ENCODE results near the gene AKT3. TPM values are rescaled to one million over a fixed set of nuclear protein-coding genes. Genes with fewer than 3 reads are reported as not detected.

The AKT3 gene
- total and polyA plus RNA-seq, 2 donors (not counting 1 experiment from before 2014, with no cell fraction given) = 37.8 to 42.0 TPM

- no peaks in the 10 kb centered on the region for H3K9me3 ChIP-seq (ENCODE audit: control insufficient read depth, insufficient read depth, low read depth, low read length)
- peaks cover 3% of the 10 kb centered on the region for H3K36me3 ChIP-seq (ENCODE audit: control insufficient read depth, insufficient read depth, low read length)
- no peak for DNase-seq (ENCODE audit: low read depth in 2 of 2)
These were observed 285.2 kb downstream of the AKT3 start for GRCh38 chr1:243564814-243565213.

GRCh38 chr1:243563732-243564131, 286.3 kb downstream of the AKT3 start:
- Histone ChIP-seq H3K4me1 (ENCODE audit: control insufficient read depth, extremely low read depth, insufficient read depth, low read length) (no peaks in the 10 kb centered on the region), H3K27me3 (ENCODE audit: control insufficient read depth, insufficient read depth, low read length) (no peaks in the 10 kb centered on the region), H4K20me1 (ENCODE audit: control insufficient read depth, extremely low read depth, insufficient read depth, low read length) (no peaks in the 10 kb centered on the region), H3K9me3 (ENCODE audit: control insufficient read depth, insufficient read depth, low read depth, low read length) (no peaks in the 10 kb centered on the region), H3K27ac (ENCODE audit: insufficient read depth, low read length) (no peak overlapping the region), H3K79me2 (ENCODE audit: control insufficient read depth, insufficient read depth, low read length) (no peaks in the 10 kb centered on the region), H2AFZ (ENCODE audit: low read length) (no peak overlapping the region), H3K4me3 (replicated peaks in 1 of 4; ENCODE audit: control extremely low read depth in 1 of 4, insufficient read depth in 1 of 4, low read depth in 3 of 4, low read length in 4 of 4) (no peak overlapping the region), H3K36me3 (ENCODE audit: control insufficient read depth, insufficient read depth, low read length) (peaks cover 3% of the 10 kb centered on the region), H3K4me2 (ENCODE audit: extremely low read depth, insufficient read depth, low read length) (no peak overlapping the region), H3K9ac (ENCODE audit: insufficient read depth, low read length) (no peak overlapping the region)
- DNase-seq (ENCODE audit: low read depth in 2 of 2) = no peak
- TF ChIP-seq CTCF (conservative IDR thresholded peaks at IDR 0.05 in 1 of 2, IDR thresholded peaks at IDR 0.05 in 1 of 2; ENCODE audit: low read depth in 1 of 2, low read length in 2 of 2) (no peak), EZH2 (IDR thresholded peaks at IDR 0.05; ENCODE audit: low read length, missing control alignments) (no peak)

More at GRCh38 chr1:243564814-243565213, 285.2 kb downstream of the AKT3 start:
- Histone ChIP-seq H4K20me1 (ENCODE audit: control insufficient read depth, extremely low read depth, insufficient read depth, low read length) (no peaks in the 10 kb centered on the region), H2AFZ (ENCODE audit: low read length) (no peak overlapping the region), H3K4me3 (replicated peaks in 1 of 4; ENCODE audit: control extremely low read depth in 1 of 4, insufficient read depth in 1 of 4, low read depth in 3 of 4, low read length in 4 of 4) (no peak overlapping the region), H3K4me2 (ENCODE audit: extremely low read depth, insufficient read depth, low read length) (no peak overlapping the region), H3K9ac (ENCODE audit: insufficient read depth, low read length) (no peak overlapping the region), H3K27me3 (ENCODE audit: control insufficient read depth, insufficient read depth, low read length) (no peaks in the 10 kb centered on the region), H3K4me1 (ENCODE audit: control insufficient read depth, extremely low read depth, insufficient read depth, low read length) (peaks cover 3% of the 10 kb centered on the region), H3K79me2 (ENCODE audit: control insufficient read depth, insufficient read depth, low read length) (no peaks in the 10 kb centered on the region), H3K27ac (ENCODE audit: insufficient read depth, low read length) (no peak overlapping the region)
- TF ChIP-seq CTCF (conservative IDR thresholded peaks at IDR 0.05 in 1 of 2, IDR thresholded peaks at IDR 0.05 in 1 of 2; ENCODE audit: low read depth in 1 of 2, low read length in 2 of 2) (no peak), EZH2 (IDR thresholded peaks at IDR 0.05; ENCODE audit: low read length, missing control alignments) (no peak)

GRCh38 chr1:243562473-243562872, 287.6 kb downstream of the AKT3 start:
- Histone ChIP-seq H3K27ac (ENCODE audit: insufficient read depth, low read length) (no peak overlapping the region), H3K4me1 (ENCODE audit: control insufficient read depth, extremely low read depth, insufficient read depth, low read length) (no peaks in the 10 kb centered on the region), H3K9ac (ENCODE audit: insufficient read depth, low read length) (no peak overlapping the region), H3K4me2 (ENCODE audit: extremely low read depth, insufficient read depth, low read length) (no peak overlapping the region), H3K4me3 (replicated peaks in 1 of 4; ENCODE audit: control extremely low read depth in 1 of 4, insufficient read depth in 1 of 4, low read depth in 3 of 4, low read length in 4 of 4) (no peak overlapping the region), H3K79me2 (ENCODE audit: control insufficient read depth, insufficient read depth, low read length) (no peaks in the 10 kb centered on the region), H3K9me3 (ENCODE audit: control insufficient read depth, insufficient read depth, low read depth, low read length) (no peaks in the 10 kb centered on the region), H3K27me3 (ENCODE audit: control insufficient read depth, insufficient read depth, low read length) (no peaks in the 10 kb centered on the region), H2AFZ (ENCODE audit: low read length) (no peak overlapping the region), H4K20me1 (ENCODE audit: control insufficient read depth, extremely low read depth, insufficient read depth, low read length) (no peaks in the 10 kb centered on the region), H3K36me3 (ENCODE audit: control insufficient read depth, insufficient read depth, low read length) (peaks cover 3% of the 10 kb centered on the region)
- no peak for DNase-seq (ENCODE audit: low read depth in 2 of 2)
- TF ChIP-seq CTCF (conservative IDR thresholded peaks at IDR 0.05 in 1 of 2, IDR thresholded peaks at IDR 0.05 in 1 of 2; ENCODE audit: low read depth in 1 of 2, low read length in 2 of 2) (no peak), EZH2 (IDR thresholded peaks at IDR 0.05; ENCODE audit: low read length, missing control alignments) (no peak)

All from fibroblast of lung (primary cell).